Activated naive CD4-positive, alpha-beta T cell treated with anti-CD3 and anti-CD28 coated beads, Interleukin-2, amount 10 ng/mL, durations not matched to agents 7 days and 5 days (primary cell): ENCODE measurements around the gene MCF2.

Experiments
- CTCF ChIA-PET: fragments of 350-600 bp; sonication (Branson Sonifier 250); formaldehyde crosslinking; loops from one replicate; lab custom pipeline; 2021; ENCODE audit warnings: antibody characterized with exemption; lab: Charles Lee
- DNase-seq: peaks from one replicate; pipeline ENCODE4 v3.0.0-alpha.2; 2020
- H3K27ac Mint-ChIP-seq: one replicate; pipeline ENCODE4 v1.8.0; 2021; ENCODE audit warnings: mild to moderate bottlenecking, moderate library complexity, mixed read lengths
- H3K27me3 Mint-ChIP-seq: one replicate; pipeline ENCODE4 v1.8.0; 2021; ENCODE audit warnings: mild to moderate bottlenecking, mixed read lengths
- H3K36me3 Mint-ChIP-seq: one replicate; pipeline ENCODE4 v1.8.0; 2021; ENCODE audit warnings: mixed read lengths
- H3K4me1 Mint-ChIP-seq: one replicate; pipeline ENCODE4 v1.8.0; 2021; ENCODE audit warnings: mixed read lengths
- H3K4me3 Mint-ChIP-seq: one replicate; pipeline ENCODE4 v1.8.0; 2021; ENCODE audit warnings: mild to moderate bottlenecking, moderate library complexity, mixed read lengths
- H3K9me3 Mint-ChIP-seq: one replicate; pipeline ENCODE4 v1.8.0; 2021; ENCODE audit warnings: mixed read lengths

MCF2 gene

GRCh38 chrX:139708067-139708466, at the start of gene MCF2:
MCF2 (minus strand) TSS chrX:139708167; CDS start chrX:139651744, 56,423 bp downstream.
- no peak for DNase-seq
- Mint-ChIP-seq H3K4me1 (no peaks in the 10 kb centered on the region), H3K4me3 (no peak within 1 kb of the TSS), H3K36me3 (no peaks in the 10 kb centered on the region), H3K27me3 (no peaks in the 10 kb centered on the region), H3K9me3 (peaks cover 2% of the 10 kb centered on the region), H3K27ac (no peak within 1 kb of the TSS)
- CTCF ChIA-PET, result no interaction called here

DNA sequence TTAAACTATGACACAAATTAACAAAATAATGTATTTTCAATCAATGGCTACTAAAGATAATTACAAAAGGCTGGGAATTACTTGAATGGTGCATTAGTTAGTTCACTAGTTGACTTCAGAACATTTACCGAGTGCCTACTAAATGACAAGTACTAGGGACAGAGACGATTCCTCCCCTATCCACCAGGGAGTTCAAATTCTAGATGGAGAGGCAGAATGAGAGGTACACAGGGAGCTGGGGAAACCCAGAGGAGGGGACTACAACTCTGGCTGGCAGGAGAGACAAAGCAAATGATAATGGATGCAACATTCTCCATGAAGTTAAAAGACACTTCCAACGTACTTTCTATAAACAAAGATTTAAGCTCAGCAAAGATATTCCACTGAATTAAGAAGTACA, 43.1 kb upstream of the MCF2 start:
- peaks cover 47% of the 10 kb centered on the region for H3K36me3 Mint-ChIP-seq
- peaks cover 20% of the 10 kb centered on the region for H3K9me3 Mint-ChIP-seq
- H3K4me3 Mint-ChIP-seq, result no peak overlapping the region
- CTCF ChIA-PET, result no interaction called here
- H3K4me1 Mint-ChIP-seq, result no peaks in the 10 kb centered on the region
- no peak overlapping the region for H3K27ac Mint-ChIP-seq
- H3K27me3 Mint-ChIP-seq, result no peaks in the 10 kb centered on the region
- DNase-seq, result no peak

GRCh38 chrX:139750390-139750789, 42.4 kb upstream of the MCF2 start:
- Mint-ChIP-seq H3K4me3 (no peak overlapping the region), H3K27ac (no peak overlapping the region), H3K9me3 (peaks cover 20% of the 10 kb centered on the region), H3K4me1 (no peaks in the 10 kb centered on the region), H3K36me3 (peaks cover 41% of the 10 kb centered on the region), H3K27me3 (no peaks in the 10 kb centered on the region)
- DNase-seq, result no peak
- CTCF ChIA-PET, result interaction anchor here (1.2 to 1.5 kb wide), 2 partner anchors 10 to 14 kb away, joined by 4 read pairs; no protein-coding TSS in a partner anchor

DNA sequence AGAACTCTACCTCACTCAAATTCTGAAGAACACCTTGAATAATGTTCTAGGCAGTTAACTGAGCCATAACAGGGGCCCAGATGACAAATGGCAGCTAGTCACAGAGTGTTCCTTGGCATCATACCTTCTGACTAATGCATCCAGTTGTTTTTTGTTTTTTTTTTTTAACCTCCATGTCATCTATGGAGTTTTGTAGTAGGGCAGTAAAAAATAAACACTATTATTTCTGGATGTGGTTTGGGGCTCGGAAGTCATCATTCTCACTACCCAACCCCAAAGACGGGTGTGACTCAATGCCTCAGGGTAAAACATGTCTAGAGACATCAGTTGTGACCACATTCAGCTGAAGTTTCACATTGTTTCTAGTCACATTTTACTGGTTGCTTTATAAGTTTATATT, 31.2 kb upstream of the MCF2 start:
- CTCF ChIA-PET, result no interaction called here
- Mint-ChIP-seq H3K4me1 (peaks cover 19% of the 10 kb centered on the region), H3K9me3 (no peaks in the 10 kb centered on the region), H3K36me3 (peaks cover 21% of the 10 kb centered on the region), H3K4me3 (no peak overlapping the region), H3K27me3 (no peaks in the 10 kb centered on the region), H3K27ac (peak overlapping the region; percentile 69)
- peak; percentile 29 for DNase-seq

DNA sequence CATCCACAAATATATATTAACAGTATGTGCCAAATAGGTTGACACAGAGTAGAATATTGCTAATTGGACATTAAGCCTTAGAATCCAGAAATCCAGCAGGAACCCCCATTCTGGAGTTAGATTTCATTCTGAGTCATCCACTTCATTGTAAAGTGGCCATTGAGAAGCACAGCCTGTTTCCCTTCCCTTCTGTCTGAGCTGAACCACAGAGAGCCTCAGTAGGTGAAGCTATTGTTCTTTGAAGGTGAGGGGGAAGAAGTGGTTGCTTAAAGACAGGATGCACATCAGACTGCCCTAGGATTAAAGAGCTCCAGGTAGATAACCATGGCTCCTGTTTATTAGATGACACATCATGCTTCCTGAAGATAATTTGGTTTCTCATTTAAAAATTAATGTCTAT, 30.6 kb upstream of the MCF2 start:
- Mint-ChIP-seq H3K27me3 (no peaks in the 10 kb centered on the region), H3K9me3 (no peaks in the 10 kb centered on the region), H3K27ac (peak overlapping the region; percentile 69), H3K4me1 (peaks cover 19% of the 10 kb centered on the region), H3K36me3 (peaks cover 21% of the 10 kb centered on the region), H3K4me3 (no peak overlapping the region)
- CTCF ChIA-PET, result interaction anchor here (0.7 kb wide), 1 partner anchor 550 kb away, joined by 3 read pairs; no protein-coding TSS in a partner anchor
- no peak for DNase-seq

GRCh38 chrX:139736151-139736550, 28.2 kb upstream of the MCF2 start:
- Mint-ChIP-seq H3K36me3 (peaks cover 19% of the 10 kb centered on the region), H3K4me3 (no peak overlapping the region), H3K4me1 (peaks cover 19% of the 10 kb centered on the region), H3K27ac (no peak overlapping the region), H3K27me3 (no peaks in the 10 kb centered on the region), H3K9me3 (no peaks in the 10 kb centered on the region)
- CTCF ChIA-PET, result no interaction called here
- DNase-seq, result no peak

GRCh38 chrX:139734996-139735395, 27.0 kb upstream of the MCF2 start:
- H3K9me3 Mint-ChIP-seq, result no peaks in the 10 kb centered on the region
- H3K27me3 Mint-ChIP-seq, result no peaks in the 10 kb centered on the region
- no peak for DNase-seq
- H3K36me3 Mint-ChIP-seq, result peaks cover 15% of the 10 kb centered on the region
- H3K4me1 Mint-ChIP-seq, result peaks cover 14% of the 10 kb centered on the region
- CTCF ChIA-PET, result interaction anchor here (1.1 kb wide), 1 partner anchor 25 kb away, joined by 3 read pairs; no protein-coding TSS in a partner anchor
- no peak overlapping the region for H3K27ac Mint-ChIP-seq
- H3K4me3 Mint-ChIP-seq, result no peak overlapping the region

GRCh38 chrX:139725720-139726119, 17.8 kb upstream of the MCF2 start:
- Mint-ChIP-seq H3K27me3 (no peaks in the 10 kb centered on the region), H3K4me3 (no peak overlapping the region), H3K27ac (no peak overlapping the region), H3K36me3 (peaks cover 4% of the 10 kb centered on the region), H3K4me1 (peaks cover 9% of the 10 kb centered on the region), H3K9me3 (no peaks in the 10 kb centered on the region)
- CTCF ChIA-PET, result no interaction called here
- DNase-seq, result no peak

DNA sequence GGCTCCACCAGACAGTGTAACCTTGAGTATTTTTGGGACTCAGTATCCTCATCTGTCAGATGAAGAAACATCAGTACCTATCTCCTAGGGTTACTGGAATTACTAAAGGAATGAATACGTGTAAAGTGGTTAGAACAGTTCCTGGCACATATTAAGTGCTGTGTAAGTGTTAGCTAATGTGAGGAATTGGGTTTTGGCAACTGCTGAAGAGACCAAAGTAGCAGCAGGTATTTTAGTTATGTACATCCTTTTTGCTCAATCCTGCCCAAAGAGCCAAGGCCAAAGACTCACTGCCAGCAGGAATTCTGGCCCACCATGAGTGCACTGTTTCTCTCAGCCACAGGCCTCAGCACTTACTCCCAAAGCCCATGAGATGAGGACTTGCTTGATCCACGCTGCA, 16.7 kb upstream of the MCF2 start:
- Mint-ChIP-seq H3K27ac (no peak overlapping the region), H3K27me3 (no peaks in the 10 kb centered on the region), H3K4me1 (peaks cover 9% of the 10 kb centered on the region), H3K9me3 (no peaks in the 10 kb centered on the region), H3K4me3 (no peak overlapping the region), H3K36me3 (peaks cover 4% of the 10 kb centered on the region)
- CTCF ChIA-PET, result no interaction called here
- no peak for DNase-seq

DNA sequence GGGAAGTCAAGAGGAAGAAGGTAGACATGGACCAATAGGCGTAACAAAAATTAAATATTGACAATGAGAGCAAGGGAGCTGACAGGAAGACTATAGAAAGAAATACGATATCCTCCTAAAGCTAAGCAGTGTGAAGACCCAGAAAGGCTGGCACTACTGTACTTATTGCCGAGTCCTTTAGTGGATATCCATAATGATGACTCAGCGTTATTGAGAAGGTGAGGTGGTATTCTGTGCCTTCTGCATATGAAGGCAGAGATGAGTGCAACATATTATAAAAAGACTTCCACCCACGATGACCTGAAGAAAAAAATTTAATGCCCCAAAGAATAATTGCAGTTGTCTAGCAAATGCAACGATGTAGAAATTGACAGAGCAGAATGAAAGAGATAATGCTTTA, 13.0 kb upstream of the MCF2 start:
- Mint-ChIP-seq H3K27me3 (no peaks in the 10 kb centered on the region), H3K9me3 (no peaks in the 10 kb centered on the region), H3K36me3 (no peaks in the 10 kb centered on the region), H3K27ac (no peak overlapping the region), H3K4me1 (peaks cover 8% of the 10 kb centered on the region), H3K4me3 (no peak overlapping the region)
- CTCF ChIA-PET, result no interaction called here
- no peak for DNase-seq

- CTCF ChIA-PET, result no interaction called here
- H3K27ac Mint-ChIP-seq, result no peak overlapping the region
- H3K4me1 Mint-ChIP-seq, result no peaks in the 10 kb centered on the region
- DNase-seq, result no peak
- H3K9me3 Mint-ChIP-seq, result no peaks in the 10 kb centered on the region
- no peaks in the 10 kb centered on the region for H3K36me3 Mint-ChIP-seq
- H3K27me3 Mint-ChIP-seq, result no peaks in the 10 kb centered on the region
- H3K4me3 Mint-ChIP-seq, result no peak overlapping the region
Measured at GRCh38 chrX:139720136-139720535, 12.2 kb upstream of the MCF2 start.

GRCh38 chrX:139702658-139703057, 5.3 kb downstream of the MCF2 start:
- CTCF ChIA-PET, result no interaction called here
- H3K4me1 Mint-ChIP-seq, result no peaks in the 10 kb centered on the region
- H3K27me3 Mint-ChIP-seq, result no peaks in the 10 kb centered on the region
- DNase-seq, result no peak
- H3K9me3 Mint-ChIP-seq, result peaks cover 4% of the 10 kb centered on the region
- no peaks in the 10 kb centered on the region for H3K36me3 Mint-ChIP-seq
- no peak overlapping the region for H3K27ac Mint-ChIP-seq
- no peak overlapping the region for H3K4me3 Mint-ChIP-seq

GRCh38 chrX:139692908-139693307, 15.1 kb downstream of the MCF2 start:
- Mint-ChIP-seq H3K4me3 (no peak overlapping the region), H3K27me3 (peaks cover 39% of the 10 kb centered on the region), H3K27ac (no peak overlapping the region), H3K4me1 (peaks cover 7% of the 10 kb centered on the region), H3K36me3 (no peaks in the 10 kb centered on the region), H3K9me3 (no peaks in the 10 kb centered on the region)
- CTCF ChIA-PET, result no interaction called here
- no peak for DNase-seq

- Mint-ChIP-seq H3K36me3 (no peaks in the 10 kb centered on the region), H3K4me1 (peaks cover 7% of the 10 kb centered on the region), H3K9me3 (no peaks in the 10 kb centered on the region), H3K27ac (no peak overlapping the region), H3K4me3 (no peak overlapping the region), H3K27me3 (peaks cover 39% of the 10 kb centered on the region)
- CTCF ChIA-PET, result no interaction called here
- no peak for DNase-seq
Measured at GRCh38 chrX:139692506-139692849, 15.5 kb downstream of the MCF2 start.

- no peaks in the 10 kb centered on the region for H3K36me3 Mint-ChIP-seq
- CTCF ChIA-PET, result no interaction called here
- no peaks in the 10 kb centered on the region for H3K9me3 Mint-ChIP-seq
- peak; percentile 19 for DNase-seq
- H3K4me3 Mint-ChIP-seq, result no peak overlapping the region
- no peak overlapping the region for H3K27ac Mint-ChIP-seq
- H3K4me1 Mint-ChIP-seq, result peaks cover 7% of the 10 kb centered on the region
- H3K27me3 Mint-ChIP-seq, result peaks cover 41% of the 10 kb centered on the region
Measured at GRCh38 chrX:139691843-139692505, 16.0 kb downstream of the MCF2 start.
